ENCODE data around the gene MEMO1.
"Not testable (repeated sequence)": the region's sequence is repeated elsewhere in the genome, so short reads cannot be mapped to it uniquely, and the experiment has no call there.

MEMO1 gene

GRCh38 chr2:31957354-31958139 is 53.3 kb downstream of the MEMO1 start:
- no peak for DNase-seq (ENCODE audit: low read depth)

- not testable (repeated sequence) for DNase-seq (ENCODE audit: low read depth)
Observed at GRCh38 chr2:31956934-31957333, 53.9 kb downstream of the MEMO1 start.

- DNase-seq (ENCODE audit: low read depth), result no peak
Observed at GRCh38 chr2:31956312-31956711, 54.5 kb downstream of the MEMO1 start.

- DNase-seq (ENCODE audit: low read depth), result not testable (repeated sequence)
Observed at GRCh38 chr2:31953095-31953494, 57.7 kb downstream of the MEMO1 start.

- DNase-seq (ENCODE audit: low read depth), result no peak
Observed at GRCh38 chr2:31950946-31951562, 59.8 kb downstream of the MEMO1 start.

- no peak for DNase-seq (ENCODE audit: low read depth)
Observed at GRCh38 chr2:31947871-31948270, 62.9 kb downstream of the MEMO1 start.

DNA sequence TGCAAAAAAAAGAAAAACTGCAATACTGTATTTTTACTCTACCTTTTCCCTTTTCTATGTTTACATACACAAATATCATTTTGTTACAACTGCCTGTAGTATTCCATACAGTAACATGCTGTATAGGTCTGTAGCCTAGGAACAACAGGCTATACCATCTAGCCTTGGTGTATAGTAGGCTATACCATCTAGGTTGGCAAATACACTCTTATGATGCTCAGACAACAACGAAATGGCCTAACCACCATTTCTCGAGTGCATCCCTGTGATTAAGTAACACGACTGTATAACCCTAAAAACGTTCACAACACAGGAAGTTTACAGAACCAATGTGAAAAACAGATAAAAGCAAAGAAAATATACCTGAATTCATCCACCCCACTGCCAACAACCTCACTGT is 64.0 kb downstream of the MEMO1 start:
- no peak for DNase-seq (ENCODE audit: low read depth)

- no peak for DNase-seq (ENCODE audit: low read depth)
Observed at GRCh38 chr2:31945572-31945935, 65.3 kb downstream of the MEMO1 start.

GRCh38 chr2:31944828-31945571 is 65.8 kb downstream of the MEMO1 start:
- no peak for DNase-seq (ENCODE audit: low read depth)

DNA sequence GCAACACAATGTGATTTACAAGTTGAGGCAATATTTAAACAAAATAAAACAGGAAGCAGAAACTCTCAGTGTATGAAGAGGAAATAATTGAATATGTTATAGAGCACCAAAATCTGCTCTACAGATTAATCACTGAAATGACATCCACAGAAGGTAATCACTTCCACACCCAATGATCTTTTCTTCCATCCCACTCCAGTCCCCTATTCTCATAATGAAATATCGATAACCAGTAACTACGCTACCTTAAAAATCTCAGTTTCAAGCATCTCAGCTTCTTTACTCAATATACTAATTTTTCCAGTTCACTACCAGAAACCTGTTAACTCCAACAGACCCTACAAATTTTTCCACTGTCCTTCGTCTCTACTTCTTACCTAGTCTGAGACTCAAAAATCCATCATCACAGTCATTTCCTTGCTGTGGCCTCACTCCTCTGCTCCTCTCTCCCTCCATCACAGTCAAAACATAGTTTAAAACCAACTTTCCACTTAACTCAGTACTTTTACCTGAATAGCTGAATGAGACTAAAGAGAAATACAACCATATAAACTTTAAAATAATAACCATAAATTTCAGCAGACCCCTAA is 67.1 kb downstream of the MEMO1 start:
- no peak for DNase-seq (ENCODE audit: low read depth)

GRCh38 chr2:31940920-31941319 is 69.9 kb downstream of the MEMO1 start:
- no peak for DNase-seq (ENCODE audit: low read depth)

DNA sequence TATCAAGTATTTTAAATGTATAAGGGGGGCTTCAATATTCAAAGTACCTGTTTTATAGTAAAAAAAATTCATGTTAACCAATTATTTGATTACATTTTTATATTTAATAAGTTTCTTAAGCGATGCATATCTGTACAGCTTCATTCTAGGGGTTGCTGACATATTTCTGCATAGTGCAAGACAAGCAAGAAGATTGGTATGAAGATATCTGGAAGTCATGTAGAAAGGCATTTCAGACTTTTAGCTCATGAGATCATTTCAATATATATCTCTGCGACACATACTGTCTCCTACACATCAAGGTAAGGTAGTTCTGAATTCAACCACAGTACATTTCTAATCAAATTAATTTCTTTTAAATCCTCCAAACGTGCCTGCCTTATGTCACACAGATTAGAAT is 73.1 kb downstream of the MEMO1 start:
- no peak for DNase-seq (ENCODE audit: low read depth)

DNA sequence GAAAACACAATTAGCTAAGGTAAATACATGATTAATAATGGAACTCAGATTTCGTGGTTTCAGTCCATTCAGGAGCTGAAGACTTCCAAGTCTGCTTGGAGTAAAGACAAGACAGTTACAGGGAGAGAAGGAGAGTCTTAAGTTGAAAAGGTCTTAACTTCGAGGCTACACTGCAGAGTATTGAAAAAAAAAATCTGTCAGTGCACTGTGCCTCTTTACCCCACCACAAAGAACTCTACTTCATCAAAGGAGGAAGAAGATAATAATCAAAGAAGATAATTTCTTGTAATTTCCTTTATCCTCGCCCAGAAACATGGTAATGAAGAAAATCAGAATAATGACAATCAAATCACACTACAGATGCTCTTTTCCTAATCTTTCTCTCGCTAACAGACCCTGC is 75.4 kb downstream of the MEMO1 start:
- no peak for DNase-seq (ENCODE audit: low read depth)

- no peak for DNase-seq (ENCODE audit: low read depth)
Observed at GRCh38 chr2:31933066-31933465, 77.7 kb downstream of the MEMO1 start.

DNA sequence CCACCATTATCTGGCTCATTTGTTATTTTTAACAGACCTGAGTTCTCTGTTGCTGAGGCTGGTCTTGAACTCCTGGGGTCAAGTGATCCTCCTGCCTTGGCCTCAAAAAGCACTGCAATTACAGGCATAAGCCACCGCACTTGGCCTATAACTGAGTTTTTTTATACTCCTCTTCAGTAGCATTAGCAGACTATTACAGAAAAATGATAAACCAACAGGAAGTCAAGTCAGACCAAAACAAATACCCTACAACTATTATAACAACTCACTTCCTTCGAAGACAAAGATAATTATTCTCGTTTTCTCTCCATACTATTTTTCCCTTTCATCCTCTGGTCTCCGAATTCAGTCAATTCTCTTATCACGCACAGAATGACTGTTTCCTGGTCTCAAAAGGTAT is 78.2 kb downstream of the MEMO1 start:
- DNase-seq (ENCODE audit: low read depth), result no peak

DNA sequence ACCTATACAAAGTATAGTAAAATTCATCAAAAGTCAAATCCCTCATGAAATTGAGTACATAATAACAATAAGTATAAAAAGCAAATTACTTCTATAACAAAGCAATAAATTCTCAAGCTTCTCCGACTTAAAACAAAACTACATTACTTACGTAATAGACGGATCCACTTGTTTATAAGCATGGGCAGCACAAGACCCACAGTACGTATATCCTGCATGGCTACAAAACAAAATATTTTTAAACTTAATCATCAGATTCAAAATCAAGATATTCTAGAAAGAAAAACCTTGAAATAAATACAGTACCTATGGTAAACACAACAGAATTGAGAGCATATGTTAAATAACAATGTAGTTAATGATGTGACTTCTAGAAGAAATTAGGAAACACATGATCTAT is 78.9 kb downstream of the MEMO1 start:
- DNase-seq (ENCODE audit: low read depth), result no peak

DNA sequence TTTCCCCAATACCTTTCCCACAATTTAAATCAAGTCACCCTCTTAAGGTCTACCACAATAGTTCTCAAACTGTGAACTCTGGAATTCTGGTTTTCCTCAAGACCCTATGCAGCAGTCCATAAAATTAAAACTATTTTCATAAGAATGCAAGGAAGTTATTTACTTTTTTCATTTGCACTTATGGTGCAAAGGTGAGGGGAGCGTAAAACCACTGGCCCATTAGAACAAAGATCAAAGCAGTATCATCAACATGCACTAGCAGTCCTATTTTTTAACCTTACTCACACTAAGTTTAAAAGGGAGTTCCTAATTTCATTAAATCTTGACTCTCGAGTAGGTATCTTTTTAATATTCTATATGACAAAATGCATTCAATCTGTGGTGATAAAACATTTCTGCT is 85.3 kb downstream of the MEMO1 start:
- DNase-seq (ENCODE audit: low read depth), result no peak

GRCh38 chr2:31923662-31924061 is 87.1 kb downstream of the MEMO1 start:
- DNase-seq (ENCODE audit: low read depth), result no peak

DNA sequence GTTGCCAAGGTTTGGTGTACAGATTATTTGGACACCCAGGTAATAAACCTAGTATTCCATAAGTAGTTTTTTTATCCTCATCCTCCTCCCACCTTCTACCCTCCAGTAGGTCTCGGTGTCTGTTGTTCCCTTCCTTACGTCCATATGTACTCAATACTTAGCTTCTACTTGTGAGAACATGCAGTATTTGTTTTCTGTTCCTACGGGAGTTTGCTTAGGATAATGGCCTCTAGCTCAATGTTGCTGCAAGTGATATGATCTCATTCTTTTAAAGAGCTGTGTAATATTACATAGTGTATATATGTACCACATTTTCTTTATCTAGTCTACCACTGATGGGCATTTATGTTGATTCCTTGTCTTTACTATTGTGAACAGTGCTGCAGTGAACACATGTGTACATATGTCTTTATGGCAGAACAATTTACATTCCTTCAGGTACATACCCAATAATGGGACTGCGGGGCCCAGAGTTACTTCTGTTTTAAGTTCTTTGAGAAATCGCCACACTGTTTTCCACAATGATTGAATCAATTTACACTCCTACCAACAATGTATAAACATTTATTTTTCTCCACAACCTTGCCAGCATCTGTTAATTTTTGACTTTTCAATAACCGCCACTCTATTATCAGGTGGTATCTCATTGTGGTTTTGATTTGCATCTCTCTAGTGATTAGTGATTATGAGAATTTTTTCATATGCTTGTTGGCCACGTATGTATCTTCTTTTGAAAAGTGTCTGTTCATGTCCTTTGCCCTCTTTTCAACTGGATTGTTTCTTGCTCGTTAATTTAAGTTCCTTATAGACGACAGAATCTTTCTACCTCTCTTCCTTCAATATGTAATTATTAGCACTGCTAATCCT is 88.0 kb downstream of the MEMO1 start:
- DNase-seq (ENCODE audit: low read depth), result no peak

GRCh38 chr2:31920962-31921361 is 89.8 kb downstream of the MEMO1 start:
- no peak for DNase-seq (ENCODE audit: low read depth)

DNA sequence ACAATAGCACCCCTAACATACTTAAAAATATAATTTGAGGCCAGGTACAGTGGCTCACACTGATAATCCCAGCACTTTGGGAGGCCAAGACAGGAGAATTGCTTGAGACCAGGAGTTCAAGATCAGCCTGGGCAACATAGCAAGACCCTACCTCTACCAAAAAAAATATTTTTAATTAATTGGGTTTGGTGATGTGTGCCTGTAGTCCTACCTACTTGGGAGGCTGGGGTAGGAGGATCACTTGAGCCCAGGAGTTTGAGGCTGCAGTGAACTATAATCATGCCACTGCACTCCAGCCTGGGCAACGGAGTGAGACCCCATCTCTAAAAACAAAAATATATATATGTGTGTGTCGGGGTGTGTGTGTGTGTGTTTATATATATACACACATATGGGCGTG is 91.3 kb downstream of the MEMO1 start:
- DNase-seq (ENCODE audit: low read depth), result no peak

- no peak for DNase-seq (ENCODE audit: low read depth)
Observed at GRCh38 chr2:31909661-31910060, 101.1 kb downstream of the MEMO1 start.
